Transverse colon (tissue), 4 donors: ENCODE measurements around the gene PLCB1.

Source experiments
- EP300 ChIP-seq: sonication (generic); formaldehyde crosslinking; IDR thresholded peaks from one replicate; pipeline ENCODE4 v1.6.1; 2017; ENCODE audit warnings: antibody characterized with exemption, low read depth
- POLR2A ChIP-seq: fragments of 450-650 bp; IDR thresholded peaks from one replicate; pipeline ENCODE4 v1.6.1; 2016; ENCODE audit warnings: antibody characterized with exemption, mild to moderate bottlenecking, moderate library complexity
- POLR2AphosphoS5 ChIP-seq, 3 donors: sonication (generic); formaldehyde crosslinking; IDR thresholded peaks; one replicate each; pipeline ENCODE4 v1.6.1; 2016; ENCODE audit warnings: antibody characterized with exemption in 3 of 3
- TF ChIP-seq, protein P1 (sequence below), 5 experiments: fragments of 200-600 bp in 3 of 5; fragments of 450-650 bp in 2 of 5; sonication (generic) in 3 of 5; IDR thresholded peaks; 1 replicate in 2 of 5; 2 replicates in 3 of 5; pipeline ENCODE4 v1.5.1; 2016 to 2017; ENCODE audit warnings: antibody characterized with exemption in 5 of 5, inconsistent platforms in 3 of 5, mild to moderate bottlenecking in 2 of 5, moderate library complexity in 1 of 5

DNA sequence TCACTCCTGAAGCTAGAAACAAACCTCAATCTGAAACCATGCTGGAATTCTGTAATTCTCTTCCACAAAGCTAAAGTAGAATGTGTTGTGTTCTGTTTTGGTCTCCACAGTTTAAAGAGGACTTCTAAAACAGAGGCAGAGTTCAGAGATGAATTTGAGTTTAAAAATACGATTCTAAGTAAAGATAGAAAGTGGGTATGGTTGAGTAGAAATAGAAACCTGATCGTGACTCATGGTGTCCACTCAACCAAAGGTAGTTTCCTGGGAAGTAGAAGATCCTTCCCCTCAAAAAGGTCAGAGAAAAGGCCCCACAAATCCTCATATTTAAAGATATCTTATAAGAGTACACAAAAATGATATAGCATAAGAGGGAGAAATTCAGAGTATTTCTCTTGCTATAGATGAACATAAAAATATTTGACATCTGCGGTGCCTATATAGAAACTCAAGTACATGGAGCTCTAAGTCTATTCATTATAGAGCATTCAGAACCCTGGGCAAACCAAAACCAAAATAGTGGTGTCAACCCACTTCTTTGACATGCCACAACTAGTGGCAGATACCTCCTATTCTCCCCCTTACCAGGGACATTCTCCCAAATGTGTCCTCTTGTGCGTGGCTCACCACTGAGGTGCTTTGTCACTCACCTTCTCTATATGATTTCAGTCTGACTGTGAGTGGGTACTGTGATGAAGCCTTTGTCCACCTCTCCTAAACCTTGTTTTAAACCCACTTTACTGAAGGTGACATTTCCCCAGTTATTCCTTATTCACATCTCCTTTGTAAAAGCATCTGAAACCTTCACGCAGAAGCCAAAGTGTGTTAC lies 84.5 kb downstream of the PLCB1 start:
- no peak for TF ChIP-seq EP300
- TF ChIP-seq, protein P1, sequence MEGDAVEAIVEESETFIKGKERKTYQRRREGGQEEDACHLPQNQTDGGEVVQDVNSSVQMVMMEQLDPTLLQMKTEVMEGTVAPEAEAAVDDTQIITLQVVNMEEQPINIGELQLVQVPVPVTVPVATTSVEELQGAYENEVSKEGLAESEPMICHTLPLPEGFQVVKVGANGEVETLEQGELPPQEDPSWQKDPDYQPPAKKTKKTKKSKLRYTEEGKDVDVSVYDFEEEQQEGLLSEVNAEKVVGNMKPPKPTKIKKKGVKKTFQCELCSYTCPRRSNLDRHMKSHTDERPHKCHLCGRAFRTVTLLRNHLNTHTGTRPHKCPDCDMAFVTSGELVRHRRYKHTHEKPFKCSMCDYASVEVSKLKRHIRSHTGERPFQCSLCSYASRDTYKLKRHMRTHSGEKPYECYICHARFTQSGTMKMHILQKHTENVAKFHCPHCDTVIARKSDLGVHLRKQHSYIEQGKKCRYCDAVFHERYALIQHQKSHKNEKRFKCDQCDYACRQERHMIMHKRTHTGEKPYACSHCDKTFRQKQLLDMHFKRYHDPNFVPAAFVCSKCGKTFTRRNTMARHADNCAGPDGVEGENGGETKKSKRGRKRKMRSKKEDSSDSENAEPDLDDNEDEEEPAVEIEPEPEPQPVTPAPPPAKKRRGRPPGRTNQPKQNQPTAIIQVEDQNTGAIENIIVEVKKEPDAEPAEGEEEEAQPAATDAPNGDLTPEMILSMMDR (IDR thresholded peaks at IDR 0.05): no peak
- TF ChIP-seq POLR2A: no peak
- no peak for TF ChIP-seq POLR2AphosphoS5 (IDR thresholded peaks at IDR 0.05)
